Measurements from ENCODE around the gene KBTBD3. TPM values are rescaled to one million over a fixed set of nuclear protein-coding genes. Genes with fewer than 3 reads are reported as not detected.
A peak's percentile ranks its signal among the peaks of the same experiment; 100 is the strongest.
"Not testable (repeated sequence)": the region's sequence is repeated elsewhere in the genome, so short reads cannot be mapped to it uniquely, and the experiment has no call there.

Gene KBTBD3
- total RNA-seq, 1 experiment from 2014 or later: 0.14 TPM

- in situ Hi-C loops (cut with HindIII; ENCODE audit: low pct_unique_long_range_greater_than_20kb, low sequenced_read_pairs): no loop called here
- no peak for DNase-seq (ENCODE audit: low read depth)
Observed at GRCh38 chr11:106070606-106071005, 6.5 kb downstream of the KBTBD3 start.

GRCh38 chr11:106063009-106063408, 14.1 kb downstream of the KBTBD3 start:
- DNase-seq (ENCODE audit: low read depth): no peak
- in situ Hi-C loops (cut with HindIII; ENCODE audit: low pct_unique_long_range_greater_than_20kb, low sequenced_read_pairs): no loop called here

GRCh38 chr11:106061954-106062949, 14.9 kb downstream of the KBTBD3 start:
- in situ Hi-C loops (cut with HindIII; ENCODE audit: low pct_unique_long_range_greater_than_20kb, low sequenced_read_pairs): no loop called here
- no peak for DNase-seq (ENCODE audit: low read depth)

GRCh38 chr11:106061249-106061784, 15.8 kb downstream of the KBTBD3 start:
- in situ Hi-C loops (cut with HindIII; ENCODE audit: low pct_unique_long_range_greater_than_20kb, low sequenced_read_pairs): no loop called here
- no peak for DNase-seq (ENCODE audit: low read depth)

GRCh38 chr11:106059617-106060016, 17.5 kb downstream of the KBTBD3 start:
- no peak for DNase-seq (ENCODE audit: low read depth)
- in situ Hi-C loops (cut with HindIII; ENCODE audit: low pct_unique_long_range_greater_than_20kb, low sequenced_read_pairs): no loop called here

- DNase-seq (ENCODE audit: low read depth); in situ Hi-C loops (cut with HindIII; ENCODE audit: low pct_unique_long_range_greater_than_20kb, low sequenced_read_pairs): not testable (repeated sequence)
Observed at GRCh38 chr11:106058377-106058776, 18.8 kb downstream of the KBTBD3 start.

- in situ Hi-C loops (cut with HindIII; ENCODE audit: low pct_unique_long_range_greater_than_20kb, low sequenced_read_pairs): no loop called here
- DNase-seq (ENCODE audit: low read depth): no peak
Observed at GRCh38 chr11:106051103-106051502, 26.0 kb downstream of the KBTBD3 start.

GRCh38 chr11:106049727-106050476, 27.2 kb downstream of the KBTBD3 start:
- in situ Hi-C loops (cut with HindIII; ENCODE audit: low pct_unique_long_range_greater_than_20kb, low sequenced_read_pairs): no loop called here
- no peak for DNase-seq (ENCODE audit: low read depth)

GRCh38 chr11:106047631-106048030, 29.5 kb downstream of the KBTBD3 start:
- in situ Hi-C loops (cut with HindIII; ENCODE audit: low pct_unique_long_range_greater_than_20kb, low sequenced_read_pairs): no loop called here
- peak; percentile 3 for DNase-seq (ENCODE audit: low read depth)

GRCh38 chr11:106043540-106043939, 33.6 kb downstream of the KBTBD3 start:
- in situ Hi-C loops (cut with HindIII; ENCODE audit: low pct_unique_long_range_greater_than_20kb, low sequenced_read_pairs): no loop called here
- DNase-seq (ENCODE audit: low read depth): no peak

- no peak for DNase-seq (ENCODE audit: low read depth)
- in situ Hi-C loops (cut with HindIII; ENCODE audit: low pct_unique_long_range_greater_than_20kb, low sequenced_read_pairs): no loop called here
Observed at GRCh38 chr11:106032861-106033260, 44.3 kb downstream of the KBTBD3 start.

GRCh38 chr11:106031936-106032335, 45.2 kb downstream of the KBTBD3 start:
- no peak for DNase-seq (ENCODE audit: low read depth)
- in situ Hi-C loops (cut with HindIII; ENCODE audit: low pct_unique_long_range_greater_than_20kb, low sequenced_read_pairs): no loop called here

- DNase-seq (ENCODE audit: low read depth): no peak
- in situ Hi-C loops (cut with HindIII; ENCODE audit: low pct_unique_long_range_greater_than_20kb, low sequenced_read_pairs): no loop called here
Observed at GRCh38 chr11:106031202-106031810, 45.8 kb downstream of the KBTBD3 start.

GRCh38 chr11:106030609-106031008, 46.5 kb downstream of the KBTBD3 start:
- in situ Hi-C loops (cut with HindIII; ENCODE audit: low pct_unique_long_range_greater_than_20kb, low sequenced_read_pairs): no loop called here
- no peak for DNase-seq (ENCODE audit: low read depth)

GRCh38 chr11:106022795-106023275, 54.3 kb downstream of the KBTBD3 start:
- in situ Hi-C loops (cut with HindIII; ENCODE audit: low pct_unique_long_range_greater_than_20kb, low sequenced_read_pairs): no loop called here

GRCh38 chr11:106021967-106022794, 55.0 kb downstream of the KBTBD3 start, which contains the start of gene MSANTD4:
Gene MSANTD4 (minus strand): TSS chr11:106022240. CDS start chr11:106010917, 11,323 bp downstream.
- in situ Hi-C loops (cut with HindIII; ENCODE audit: low pct_unique_long_range_greater_than_20kb, low sequenced_read_pairs): no loop called here

More at GRCh38 chr11:106022795-106023275, 54.3 kb downstream of the KBTBD3 start:
- no peak for DNase-seq (ENCODE audit: low read depth)

GRCh38 chr11:106021181-106021966, 55.8 kb downstream of the KBTBD3 start:
- DNase-seq (ENCODE audit: low read depth): no peak

More at GRCh38 chr11:106021967-106022794, 55.0 kb downstream of the KBTBD3 start, which contains the start of gene MSANTD4:
- DNase-seq (ENCODE audit: low read depth): peak; percentile 95

More at GRCh38 chr11:106021181-106021966, 55.8 kb downstream of the KBTBD3 start:
- in situ Hi-C loops (cut with HindIII; ENCODE audit: low pct_unique_long_range_greater_than_20kb, low sequenced_read_pairs): no loop called here
